Left kidney (tissue), 2 donors: ENCODE results near the gene CFAP91. TPM values are rescaled to one million over a fixed set of nuclear protein-coding genes. Genes with fewer than 3 reads are reported as not detected.
"Not testable (repeated sequence)": the region's sequence is repeated elsewhere in the genome, so short reads cannot be mapped to it uniquely, and the experiment has no call there.

Source experiments
- DNase-seq: peaks from one replicate; pipeline ENCODE4 v3.0.0-alpha.2; 2013
- polyA plus RNA-seq: library from polyadenylated mRNA; unstranded; fragments of 120-200 nt; gene quantifications from one replicate; pipeline ENCODE4 v1.2.1, GENCODE V29; 2013; ENCODE audit not compliant: insufficient read length

The CFAP91 gene
- polyA plus RNA-seq, 1 donor: 35.7 TPM

GRCh38 chr3:119676771-119677640 lies 25.8 kb upstream of the CFAP91 start, which contains the start of gene COX17:
Gene COX17 (minus strand): TSS chr3:119677406. CDS start chr3:119677310, 96 bp downstream.
- peak; percentile 96 for DNase-seq

DNA sequence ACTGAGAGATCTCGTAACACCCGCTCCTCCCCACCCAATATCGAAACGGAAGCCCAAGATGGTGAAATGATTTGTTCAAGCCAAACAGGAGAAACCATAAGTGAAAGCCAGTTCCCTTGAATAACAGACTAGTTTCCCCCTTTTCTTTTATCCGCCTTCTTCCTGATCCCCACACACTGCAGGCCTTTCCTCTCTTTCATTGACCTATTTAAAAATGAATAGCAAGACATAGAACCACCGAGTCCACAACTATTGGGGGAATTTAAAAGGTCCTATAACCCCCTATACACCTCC lies 25.2 kb upstream of the CFAP91 start:
- DNase-seq: no peak

DNA sequence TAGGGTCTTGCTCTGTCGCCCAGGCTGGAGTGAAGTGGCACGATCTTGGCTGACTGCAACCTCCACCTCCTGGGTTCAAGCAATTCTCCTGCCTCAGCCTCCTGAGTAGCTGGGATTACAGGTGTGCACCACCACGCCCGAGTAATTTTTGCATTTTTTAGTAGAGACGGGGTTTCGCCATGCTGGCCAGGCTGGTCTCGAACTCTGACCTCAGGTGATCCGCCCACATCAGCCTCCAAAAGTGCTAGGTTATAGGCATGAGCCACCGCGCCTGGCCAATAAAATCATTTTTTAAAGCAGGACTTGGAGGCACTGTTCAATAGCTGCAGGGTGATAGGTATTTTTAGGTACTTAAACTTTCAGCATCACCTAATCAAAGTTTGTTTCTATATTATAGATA lies 24.6 kb upstream of the CFAP91 start:
- not testable (repeated sequence) for DNase-seq

DNA sequence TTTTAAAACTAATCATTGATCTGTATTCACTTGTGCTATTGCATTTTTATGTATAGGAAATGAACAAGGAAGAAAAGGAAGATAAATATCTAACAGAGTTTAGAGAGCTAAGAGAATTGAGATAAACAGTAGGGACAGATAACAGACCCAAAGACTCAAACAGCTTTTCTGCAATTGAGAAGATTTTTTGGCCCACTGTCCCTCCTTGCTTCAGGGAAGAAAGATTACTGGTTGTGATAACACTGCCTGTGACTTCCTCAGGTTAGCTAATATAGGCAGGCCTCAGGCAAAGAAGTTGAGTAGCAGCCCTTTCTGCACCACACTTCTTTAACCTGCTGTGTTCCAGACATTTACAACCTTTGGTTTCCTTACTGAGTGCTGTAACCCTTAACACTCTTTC lies 22.9 kb upstream of the CFAP91 start:
- no peak for DNase-seq

DNA sequence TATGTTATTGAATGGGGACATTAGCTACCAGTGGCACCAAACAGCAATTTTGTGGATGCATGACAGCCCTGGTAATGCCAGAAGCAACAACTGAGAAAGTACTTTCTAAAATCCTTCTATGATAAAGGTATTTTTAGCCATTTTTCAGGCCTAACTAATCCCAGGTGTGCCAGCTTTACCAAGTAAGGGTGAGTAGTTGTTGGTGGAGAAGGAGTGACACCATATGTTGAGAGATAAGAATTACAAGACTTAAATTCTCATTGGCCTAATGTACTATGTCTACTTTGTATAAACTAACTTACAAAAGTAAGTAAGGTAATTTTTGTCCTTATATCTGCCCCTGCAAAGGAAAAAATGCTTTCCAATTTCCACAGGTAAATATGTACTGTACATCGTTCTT lies 21.5 kb upstream of the CFAP91 start:
- DNase-seq: peak; percentile 14

DNA sequence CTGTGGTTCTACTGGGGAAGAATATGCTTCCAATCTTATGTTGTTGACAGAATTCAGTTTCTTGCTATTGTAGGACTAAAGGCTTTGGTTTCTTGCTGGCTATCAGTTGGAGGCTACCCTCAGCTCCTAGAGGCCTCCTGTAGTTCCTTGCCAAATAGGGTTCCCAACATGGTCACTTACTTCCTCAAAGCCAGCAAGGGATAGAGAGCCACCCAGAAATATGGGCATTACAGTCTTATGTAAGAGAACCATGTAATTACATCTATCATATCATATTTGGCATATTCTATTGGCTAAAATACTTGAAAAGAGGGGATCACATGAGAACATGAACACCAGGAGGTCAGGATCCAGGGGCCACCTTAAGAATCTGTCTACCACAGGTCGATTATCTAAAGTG lies 19.4 kb upstream of the CFAP91 start:
- DNase-seq: no peak

GRCh38 chr3:119690043-119690656 lies 12.7 kb upstream of the CFAP91 start:
- no peak for DNase-seq

- DNase-seq: no peak
Measured at GRCh38 chr3:119695480-119695879, 7.3 kb upstream of the CFAP91 start.

DNA sequence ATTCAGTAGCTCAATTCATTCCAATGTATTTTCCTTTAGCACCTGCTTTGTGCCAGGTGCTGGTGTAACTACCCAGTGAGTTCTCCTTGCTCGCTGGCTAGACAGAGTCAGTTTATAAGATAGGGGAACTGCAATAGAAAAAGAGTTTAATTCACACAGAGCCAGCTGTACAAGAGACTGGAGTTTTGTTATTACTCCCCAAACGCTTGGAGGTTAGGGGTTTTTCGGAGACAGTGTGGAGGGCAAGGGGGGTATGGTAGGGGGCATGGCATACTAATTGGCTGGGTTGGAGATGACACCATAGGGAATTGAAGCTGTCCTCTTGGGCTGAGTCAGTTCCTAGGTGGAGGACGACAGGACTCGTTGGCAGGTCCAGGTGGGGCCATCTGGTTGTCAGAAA lies 5.4 kb upstream of the CFAP91 start:
- no peak for DNase-seq

- DNase-seq: no peak
Measured at GRCh38 chr3:119700269-119700919, 2.4 kb upstream of the CFAP91 start.

DNA sequence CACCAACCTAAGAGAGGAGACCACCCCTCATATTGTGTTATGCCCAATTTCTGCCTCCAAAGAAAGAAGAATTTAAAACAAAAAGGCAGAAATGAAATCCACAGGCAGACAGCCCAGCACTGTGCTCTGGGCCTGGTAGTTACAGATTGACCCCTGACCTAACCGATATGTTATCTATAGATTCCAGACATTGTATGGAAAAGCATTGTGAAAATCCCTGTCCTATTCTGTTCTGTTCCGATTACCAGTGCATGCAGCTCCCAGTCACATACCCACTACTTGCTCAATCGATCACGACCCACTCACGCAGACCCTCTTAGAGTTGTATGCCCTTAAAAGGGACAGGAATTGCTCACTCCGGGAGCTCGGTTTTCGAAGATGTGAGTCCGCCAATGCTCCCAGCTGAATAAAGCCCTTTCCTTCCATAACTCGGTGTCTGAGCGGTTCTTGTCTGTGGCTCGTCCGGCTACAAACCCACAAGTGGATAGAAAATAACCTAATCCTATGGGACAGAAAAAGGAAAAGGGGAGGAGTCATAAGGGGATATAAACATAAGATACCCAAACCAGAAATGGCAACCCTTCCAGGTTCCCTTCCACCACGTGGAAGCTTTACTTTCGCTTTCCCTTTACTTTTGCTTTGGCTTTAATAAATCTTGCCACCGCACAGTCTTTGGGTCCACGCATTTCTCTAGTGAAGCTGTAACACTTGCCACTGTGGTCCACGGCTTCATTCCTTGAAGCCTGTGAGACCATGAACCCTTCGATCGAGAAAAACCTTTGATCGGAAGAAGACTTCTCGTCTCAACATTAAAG lies 1.7 kb upstream of the CFAP91 start:
- no peak for DNase-seq

DNA sequence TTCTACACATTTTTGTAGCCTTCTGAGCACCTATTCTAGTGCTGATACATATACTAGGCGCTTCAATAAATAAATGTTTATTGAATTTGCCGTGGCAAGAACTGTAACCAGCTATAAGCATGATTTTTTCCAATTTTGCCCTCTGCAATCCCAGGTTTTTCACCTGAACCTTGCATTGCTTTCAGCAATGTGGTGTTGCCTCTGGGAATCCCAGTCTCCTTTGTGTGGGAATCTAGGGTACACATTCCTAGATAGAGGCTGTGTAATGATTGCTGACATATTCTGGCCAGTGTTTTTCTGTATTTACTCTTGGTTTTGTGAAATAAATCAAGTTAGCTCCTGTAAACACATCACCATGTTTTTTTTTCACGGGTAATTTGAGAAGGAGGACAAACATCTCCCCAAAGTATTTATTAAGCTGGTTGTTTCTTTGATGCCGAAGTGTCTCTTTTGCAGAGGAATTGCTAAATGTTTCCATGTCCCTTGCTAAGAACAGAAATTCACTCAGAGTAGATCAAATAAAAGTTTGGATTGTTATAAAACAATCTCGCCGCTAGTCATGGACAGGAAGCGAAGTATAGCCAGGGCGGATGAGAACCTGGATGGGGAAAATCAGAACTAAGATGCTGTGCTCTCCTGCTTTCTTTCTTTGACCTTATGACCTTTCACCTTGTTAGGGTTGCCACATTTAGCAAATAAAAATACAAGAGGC lies 1.2 kb downstream of the CFAP91 start:
- DNase-seq: peak; percentile 27

GRCh38 chr3:119715105-119715504 lies 12.3 kb downstream of the CFAP91 start:
- no peak for DNase-seq

DNA sequence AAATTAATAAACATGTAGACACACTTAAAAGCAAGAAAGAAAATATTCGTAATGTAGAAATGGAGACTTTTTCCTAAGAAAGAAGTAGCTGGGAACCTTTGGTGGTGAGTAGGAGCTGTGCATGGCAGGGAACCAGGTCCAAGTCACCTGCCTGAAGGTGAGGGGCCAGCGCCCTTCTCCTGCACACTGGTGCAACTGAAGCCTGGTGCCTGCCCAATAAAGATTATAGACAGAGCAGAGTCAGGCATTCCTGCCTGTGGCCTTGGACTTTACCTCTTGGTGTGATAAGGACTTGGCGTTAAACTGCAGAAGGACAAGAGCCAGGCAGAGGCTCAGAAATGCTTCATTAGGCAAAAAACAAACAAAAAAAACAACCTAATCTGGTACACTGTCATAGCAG lies 14.2 kb downstream of the CFAP91 start:
- DNase-seq: no peak

- DNase-seq: no peak
Measured at GRCh38 chr3:119717520-119717919, 14.7 kb downstream of the CFAP91 start.

GRCh38 chr3:119723022-119723421 lies 20.2 kb downstream of the CFAP91 start:
- DNase-seq: no peak

GRCh38 chr3:119726909-119727308 lies 24.1 kb downstream of the CFAP91 start:
- no peak for DNase-seq

DNA sequence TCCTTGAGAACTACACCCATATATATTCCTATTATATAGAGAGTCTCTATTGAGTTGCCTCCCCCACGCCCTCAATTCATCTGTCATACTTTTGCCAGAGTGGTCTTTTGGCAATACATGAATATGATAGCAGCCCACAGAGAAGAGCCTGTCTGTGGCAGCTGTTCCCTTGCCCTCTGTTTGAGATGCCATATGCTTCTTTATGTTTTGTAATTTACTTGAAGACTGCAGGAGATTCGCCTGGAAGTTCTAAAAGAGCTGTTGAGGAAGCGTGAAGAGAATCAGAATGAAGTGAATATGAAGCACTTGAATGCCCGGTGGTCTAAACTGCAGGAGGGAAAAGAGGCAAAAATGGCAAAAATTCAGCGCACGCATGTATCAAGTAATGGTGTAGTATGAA lies 27.2 kb downstream of the CFAP91 start:
- no peak for DNase-seq

DNA sequence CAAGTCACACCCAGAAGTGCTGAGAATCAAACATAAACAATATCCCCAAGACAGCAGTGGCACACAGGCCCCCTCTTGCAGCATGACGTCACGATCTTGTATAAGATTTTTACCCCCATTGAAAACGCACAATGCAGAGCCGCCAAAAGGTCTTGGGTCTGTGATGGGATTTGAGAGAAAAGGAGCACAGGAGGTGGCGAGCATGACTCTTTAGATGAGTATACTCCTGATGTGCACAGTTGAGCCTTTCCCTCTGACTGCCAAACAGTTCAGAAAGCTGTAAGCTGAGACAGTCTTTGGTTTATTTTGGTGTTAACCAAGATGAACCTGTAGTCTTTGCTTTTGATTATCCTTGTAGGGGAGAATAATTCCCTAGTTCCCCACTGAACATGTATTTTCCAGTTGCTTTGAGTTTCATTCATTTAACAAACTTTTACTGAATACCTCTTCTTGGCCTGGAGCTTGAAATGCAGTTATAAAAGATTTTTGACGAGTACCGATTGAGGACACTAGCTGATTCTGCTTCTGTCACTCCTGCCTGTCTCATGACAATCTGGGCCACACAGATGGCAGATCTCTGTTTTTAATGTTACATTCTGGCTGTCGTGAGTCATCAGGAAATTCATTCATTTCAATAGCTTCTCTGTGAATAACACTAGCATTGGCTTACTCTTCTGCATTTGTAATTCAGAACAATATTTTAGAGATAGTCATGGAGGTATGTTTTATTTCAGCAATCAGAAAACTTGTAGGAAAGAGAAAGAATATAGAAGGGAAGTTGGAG lies 28.9 kb downstream of the CFAP91 start:
- no peak for DNase-seq

GRCh38 chr3:119733812-119734211 lies 31.0 kb downstream of the CFAP91 start:
- no peak for DNase-seq

DNA sequence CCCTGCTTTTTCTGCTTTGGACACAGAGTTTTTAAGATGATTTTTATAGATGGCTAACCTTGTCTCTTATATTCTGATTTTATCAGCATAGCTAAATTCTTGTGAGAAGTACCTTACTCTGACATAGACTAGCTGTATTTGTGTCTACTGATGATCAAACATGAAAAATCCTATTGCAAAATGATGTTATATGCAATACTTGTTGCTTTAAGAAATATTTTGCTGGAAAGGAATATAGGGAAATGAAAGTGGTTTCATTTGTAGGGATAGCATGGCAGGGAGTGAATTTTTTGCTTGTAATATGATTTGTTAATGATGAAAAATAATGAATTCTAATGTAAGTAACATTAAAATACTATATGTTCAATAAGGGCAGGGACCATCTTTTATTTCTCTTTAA lies 35.9 kb downstream of the CFAP91 start:
- DNase-seq: no peak
